K562 (cell line): ENCODE data around the gene CCL13. TPM values are rescaled to one million over a fixed set of nuclear protein-coding genes. Genes with fewer than 3 reads are reported as not detected.

Experiments used
- ATAC-seq: fragments of 200-7000 bp; cut with Tn5 transposase; 3 replicates; pipeline ENCODE4 v1.9.1; 2020; ENCODE audit warnings: moderate library complexity
- BruUV-seq: library from RNA; stranded (reverse); fragments of 400-500 nt; replicated peaks from 2 replicates; lab custom pipeline; 2021; lab: Mats Ljungman, UMichigan
- CTCF ChIA-PET: fragments of 300-600 bp; formaldehyde crosslinking; extraction: SDS; loops from one replicate; lab custom pipeline; 2021; ENCODE audit warnings: low intra/inter-chr PET ratio; lab: Yijun Ruan, JAX
- POLR2A ChIA-PET: fragments of 300-600, 350-650 bp; sonication (Branson Sonifier 250); formaldehyde crosslinking; extraction: SDS; loops from one replicate; lab custom pipeline; 2021; ENCODE audit warnings: antibody characterized with exemption, inconsistent platforms; lab: Yijun Ruan, JAX
- DNase-seq, 4 experiments: peaks; one replicate each; pipeline versions ENCODE4 v3.0.0 to v3.0.0-alpha.2; 2011 to 2018; ENCODE audit warnings: low spot score in 3 of 4, mixed read lengths in 3 of 4; ENCODE audit errors: extremely low read depth in 1 of 4
- FAIRE-seq: peaks from 2 replicates; lab custom pipeline; 2011; peaks lifted over from hg19 to GRCh38; lab: Jason Lieb, UNC
- H2AFZ ChIP-seq: 2 replicates; pipeline ENCODE4 v1.6.0; 2011; ENCODE audit warnings: low read depth, low read length, control low read depth, inconsistent platforms
- H3K27ac ChIP-seq: fragments of 200-600 bp; 3 replicates; pipeline ENCODE4 v1.8.0; 2011; ENCODE audit warnings: low read depth, mild to moderate bottlenecking, control low read depth, inconsistent platforms, low read length, moderate library complexity, mixed read lengths; ENCODE audit errors: extremely low read depth
- H3K27me3 ChIP-seq, 2 experiments: fragments of 300-600 bp in 1 of 2; 2 replicates in 1 of 2; 3 replicates in 1 of 2; pipeline versions ENCODE4 v1.6.0 to v1.8.0; 2011; ENCODE audit warnings: inconsistent platforms in 2 of 2, low read length in 2 of 2, mild to moderate bottlenecking in 1 of 2, mixed read lengths in 1 of 2, moderate library complexity in 1 of 2; ENCODE audit not compliant: control insufficient read depth in 2 of 2, insufficient read depth in 2 of 2
- H3K36me3 ChIP-seq: fragments of 300-600 bp; 3 replicates; pipeline ENCODE4 v1.8.0; 2011; ENCODE audit warnings: mild to moderate bottlenecking, low read length, inconsistent platforms; ENCODE audit not compliant: control insufficient read depth, insufficient read depth
- H3K4me1 ChIP-seq, 2 experiments: fragments of 200-600 bp in 1 of 2; replicated peaks in 1 of 2; 2 replicates in 1 of 2; 3 replicates in 1 of 2; pipeline versions ENCODE4 v1.5.1 to v1.8.0; 2011; ENCODE audit warnings: inconsistent platforms in 2 of 2, low read length in 2 of 2, mild to moderate bottlenecking in 1 of 2, mixed read lengths in 1 of 2, moderate library complexity in 1 of 2; ENCODE audit not compliant: control insufficient read depth in 2 of 2, insufficient read depth in 2 of 2
- H3K4me2 ChIP-seq: 2 replicates; pipeline ENCODE4 v1.6.1; 2011; ENCODE audit warnings: low read length, control low read depth, inconsistent platforms, mixed read lengths; ENCODE audit not compliant: insufficient read depth
- H3K4me3 ChIP-seq: fragments of 200-600 bp; sonication (generic), shearing (Covaris generic); 2 replicates; pipeline ENCODE4 v1.5.1; 2016; ENCODE audit warnings: control low read depth, inconsistent platforms
- H3K79me2 ChIP-seq: fragments of 200-600 bp; 3 replicates; pipeline ENCODE4 v1.8.0; 2011; ENCODE audit warnings: low read length, inconsistent platforms; ENCODE audit not compliant: control insufficient read depth, insufficient read depth
- H3K9ac ChIP-seq, 2 experiments: 2 replicates each; pipeline versions ENCODE4 v1.6.0 to v1.6.1; 2011; ENCODE audit warnings: low read depth in 2 of 2, low read length in 2 of 2, control low read depth in 1 of 2, inconsistent platforms in 1 of 2, mild to moderate bottlenecking in 1 of 2, mixed read lengths in 1 of 2; ENCODE audit not compliant: insufficient read depth in 1 of 2
- H3K9me1 ChIP-seq: one replicate; pipeline ENCODE4 v1.6.0; 2011; ENCODE audit warnings: inconsistent platforms, mild to moderate bottlenecking, low read length, moderate library complexity; ENCODE audit not compliant: control insufficient read depth, insufficient read depth
- H3K9me3 ChIP-seq: replicated peaks from 2 replicates; pipeline ENCODE4 v1.5.1; 2011; ENCODE audit warnings: low read depth, low read length, inconsistent platforms; ENCODE audit not compliant: control insufficient read depth, insufficient read depth
- H4K20me1 ChIP-seq: replicated peaks from 2 replicates; pipeline ENCODE4 v1.6.1; 2011; ENCODE audit warnings: low read length, inconsistent platforms, mixed read lengths; ENCODE audit not compliant: control insufficient read depth, insufficient read depth
- ARID2 ChIP-seq: fragments of 450-650 bp; IDR thresholded peaks from 2 replicates; pipeline ENCODE4 v1.6.1; 2017; ENCODE audit warnings: antibody characterized with exemption, mild to moderate bottlenecking
- BRD9 ChIP-seq: fragments of 450-650 bp; IDR thresholded peaks from 2 replicates; pipeline ENCODE4 v1.6.1; 2018; ENCODE audit warnings: low read depth; ENCODE audit not compliant: partially characterized antibody
- CC2D1A ChIP-seq: fragments of 450-650 bp; IDR thresholded peaks from 2 replicates; pipeline ENCODE4 v1.6.1; 2017; ENCODE audit warnings: mild to moderate bottlenecking
- ILK ChIP-seq: fragments of 450-650 bp; IDR thresholded peaks from 2 replicates; pipeline ENCODE4 v1.6.1; 2016; ENCODE audit warnings: missing genetic modification characterization, low read depth, mild to moderate bottlenecking, missing compliant biosample characterization, moderate library complexity, borderline replicate concordance
- MAFG ChIP-seq: fragments of 450-650 bp; conservative IDR thresholded peaks from 2 replicates; pipeline ENCODE4 v1.6.1; 2016; ENCODE audit warnings: missing genetic modification characterization, missing compliant biosample characterization
- RHOXF2B ChIP-seq: fragments of 250-450 bp; sonication (Bioruptor Pico); conservative IDR thresholded peaks from 2 replicates; pipeline ENCODE4 v1.5.1; 2021
- SAFB2 ChIP-seq: fragments of 200-400 bp; formaldehyde crosslinking; IDR thresholded peaks from 2 replicates; pipeline ENCODE4 v1.6.1; 2018; ENCODE audit warnings: borderline replicate concordance, low read length, low read depth, moderate library complexity; ENCODE audit not compliant: severe bottlenecking
- SPI1 ChIP-seq: IDR thresholded peaks from 2 replicates; pipeline ENCODE4 v1.6.1; 2011; ENCODE audit warnings: low read depth, low read length, control low read depth, borderline replicate concordance
- USF1 ChIP-seq: sonication (generic); formaldehyde crosslinking; IDR thresholded peaks from 2 replicates; pipeline ENCODE4 v1.9.0; 2022; ENCODE audit warnings: mild to moderate bottlenecking, missing genetic modification reagents
- ZNF316 ChIP-seq: fragments of 450-650 bp; IDR thresholded peaks from 2 replicates; pipeline ENCODE4 v1.6.1; 2016
- ZNF57 ChIP-seq: fragments of 450-650 bp; formaldehyde crosslinking; IDR thresholded peaks from 2 replicates; pipeline ENCODE4 v1.4.0; 2020; ENCODE audit warnings: mild to moderate bottlenecking, moderate library complexity
- WGBS: fragments of 100-300 bp; shearing (Covaris generic); methylation state at CpG from one replicate; pipeline ENCODE4 v1.1.6; 2016; ENCODE audit warnings: low coverage, mixed read lengths; ENCODE audit not compliant: insufficient coverage; ENCODE audit errors: missing lambda C conversion rate; 5-methylcytosine and 5-hydroxymethylcytosine counted together
- in situ Hi-C: fragments of 300-500 bp; cut with MboI; formaldehyde crosslinking; loops from 4 replicates; pipeline ENCODE4 v1.15.0; 2018; ENCODE audit warnings: inconsistent platforms, mixed read lengths
- intact Hi-C: fragments of 100-400 bp; cut with micrococcal nuclease; formaldehyde crosslinking; loops from 2 replicates; pipeline ENCODE4 v1.14.2; 2022
- polyA plus RNA-seq, 8 experiments: library from polyadenylated mRNA; depleted of rRNA in 4 of 8; stranded (reverse) in 5 of 8; unstranded in 3 of 8; fragments of >200 nt; fragmentation: Nextera tagmentation in 2 of 8; fragmentation: Illumina TruSeq in 1 of 8; extraction: Ambion mirVana in 2 of 8; extraction: Trizol in 1 of 8; gene quantifications; 2 replicates each; pipeline versions ENCODE4 v1.2.1 to v1.2.3, GENCODE V29; 2011 to 2014; ENCODE audit warnings: inconsistent platforms in 1 of 8, missing spikeins in 1 of 8
- total RNA-seq, 7 experiments: library from RNA; depleted of rRNA in 6 of 7; stranded (reverse); fragments of >200 nt in 6 of 7; fragmentation: Illumina TruSeq in 2 of 7; extraction: Trizol in 2 of 7; gene quantifications; 2 replicates each; pipeline versions ENCODE4 v1.2.1 to v1.2.3, GENCODE V29; 2011 to 2021; ENCODE audit warnings: low replicate concordance in 1 of 7
- TF ChIP-seq, protein P1 (sequence below): fragments of 250-450 bp; sonication (Bioruptor Pico); IDR thresholded peaks from 2 replicates; pipeline ENCODE4 v1.4.0; 2020; ENCODE audit warnings: mild to moderate bottlenecking, moderate library complexity

Gene CCL13
- total and polyA plus RNA-seq, 9 of the 15 experiments (the other 6 are each of a cell fraction or from before 2014, with no cell fraction given), result not detected

DNA sequence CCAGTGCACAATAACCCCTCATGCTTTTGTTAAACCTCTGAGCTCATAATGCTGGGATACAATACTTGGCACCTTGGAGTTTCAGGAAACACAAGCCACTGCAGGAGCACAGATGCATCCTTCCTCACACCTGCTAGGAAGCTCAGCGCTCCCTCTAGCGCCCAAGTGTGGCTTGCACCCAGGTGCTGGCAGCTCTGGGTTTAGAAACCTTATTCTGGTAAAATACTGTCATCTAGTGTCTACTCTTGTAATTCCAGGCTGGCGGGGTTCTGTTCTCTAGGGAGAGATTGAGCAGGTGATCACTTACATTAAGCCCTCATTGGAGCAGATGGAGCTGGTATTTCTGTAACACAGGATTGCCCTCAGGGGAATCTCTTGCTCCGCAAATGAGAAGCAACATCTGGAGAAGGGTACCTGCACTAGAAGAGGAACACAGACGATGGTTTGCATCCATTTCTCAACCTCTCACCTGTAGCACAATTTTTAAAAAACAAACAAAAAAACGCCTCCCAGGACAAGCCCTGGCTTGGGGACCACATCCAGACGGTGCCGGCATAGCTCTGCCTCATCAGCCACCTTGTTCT lies 5.3 kb downstream of the CCL13 start (continued):
- TF ChIP-seq, protein P1, sequence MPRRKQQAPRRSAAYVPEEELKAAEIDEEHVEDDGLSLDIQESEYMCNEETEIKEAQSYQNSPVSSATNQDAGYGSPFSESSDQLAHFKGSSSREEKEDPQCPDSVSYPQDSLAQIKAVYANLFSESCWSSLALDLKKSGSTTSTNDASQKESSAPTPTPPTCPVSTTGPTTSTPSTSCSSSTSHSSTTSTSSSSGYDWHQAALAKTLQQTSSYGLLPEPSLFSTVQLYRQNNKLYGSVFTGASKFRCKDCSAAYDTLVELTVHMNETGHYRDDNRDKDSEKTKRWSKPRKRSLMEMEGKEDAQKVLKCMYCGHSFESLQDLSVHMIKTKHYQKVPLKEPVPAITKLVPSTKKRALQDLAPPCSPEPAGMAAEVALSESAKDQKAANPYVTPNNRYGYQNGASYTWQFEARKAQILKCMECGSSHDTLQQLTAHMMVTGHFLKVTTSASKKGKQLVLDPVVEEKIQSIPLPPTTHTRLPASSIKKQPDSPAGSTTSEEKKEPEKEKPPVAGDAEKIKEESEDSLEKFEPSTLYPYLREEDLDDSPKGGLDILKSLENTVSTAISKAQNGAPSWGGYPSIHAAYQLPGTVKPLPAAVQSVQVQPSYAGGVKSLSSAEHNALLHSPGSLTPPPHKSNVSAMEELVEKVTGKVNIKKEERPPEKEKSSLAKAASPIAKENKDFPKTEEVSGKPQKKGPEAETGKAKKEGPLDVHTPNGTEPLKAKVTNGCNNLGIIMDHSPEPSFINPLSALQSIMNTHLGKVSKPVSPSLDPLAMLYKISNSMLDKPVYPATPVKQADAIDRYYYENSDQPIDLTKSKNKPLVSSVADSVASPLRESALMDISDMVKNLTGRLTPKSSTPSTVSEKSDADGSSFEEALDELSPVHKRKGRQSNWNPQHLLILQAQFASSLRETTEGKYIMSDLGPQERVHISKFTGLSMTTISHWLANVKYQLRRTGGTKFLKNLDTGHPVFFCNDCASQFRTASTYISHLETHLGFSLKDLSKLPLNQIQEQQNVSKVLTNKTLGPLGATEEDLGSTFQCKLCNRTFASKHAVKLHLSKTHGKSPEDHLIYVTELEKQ (CRISPR knock-in tag), result no peak
- peak; percentile 89 for TF ChIP-seq ARID2
- peak; percentile 34; the same call in 1 of the 2 replicates for TF ChIP-seq CC2D1A
- TF ChIP-seq ZNF316, result no peak
- TF ChIP-seq MAFG (tag), result no peak

GRCh38 chr17:34363183-34363661 lies 6.9 kb downstream of the CCL13 start, which contains the start of gene CCL1:
Gene CCL1, minus strand, starts transcription at chr17:34363233. Its CDS starts 72 bp downstream, at chr17:34363161.
- no peak for ATAC-seq
- TF ChIP-seq ILK (tag), result no peak
- peak; percentile 17; the same call in 1 of the 2 replicates for TF ChIP-seq SPI1
- no peak for TF ChIP-seq ZNF57 (CRISPR knock-in tag)
- no peak for TF ChIP-seq USF1 (CRISPR knock-in tag)
- no peak for TF ChIP-seq SAFB2
- no peak for TF ChIP-seq RHOXF2B
- no peak for TF ChIP-seq BRD9
- ChIA-PET CTCF (interaction anchor here (10.2 kb wide), 1 partner anchor 164 kb away, joined by 214 read pairs; no protein-coding TSS in a partner anchor), POLR2A (interaction anchor here (0.7 kb wide), 1 partner anchor 125 kb away, joined by 3 read pairs; no protein-coding TSS in a partner anchor)
- Histone ChIP-seq H3K4me2 (no peak within 1 kb of the TSS), H4K20me1 (no peaks in the 10 kb centered on the region), H3K9ac (no peak within 1 kb of the TSS), H3K4me3 (no peak within 1 kb of the TSS), H3K79me2 (no peaks in the 10 kb centered on the region), H3K27me3 (peaks cover 0 to 6% of the 10 kb centered on the region in 2 experiments; a peak in 2 of 5 replicates), H3K9me1 (no peaks in the 10 kb centered on the region), H3K27ac (no peak within 1 kb of the TSS), H2AFZ (no peak within 1 kb of the TSS; the same call in 1 of the 2 replicates), H3K36me3 (no peaks in the 10 kb centered on the region), H3K4me1 (no peaks in the 10 kb centered on the region; a peak in 1 of 5 replicates), H3K9me3 (no peaks in the 10 kb centered on the region)
- WGBS, result 7% methylated on average over 5 of the region's 5 CpGs
- no peak for DNase-seq
- BruUV-seq, result no TSS peak
- no peak for FAIRE-seq
- in situ Hi-C loops (loop anchor here (5.0 kb wide), 1 partner anchor 161 kb away; no protein-coding TSS in a partner anchor), intact Hi-C loops (loop anchor here (5.0 kb wide), 1 partner anchor 46 kb away; the partner anchor contains the start of gene CCL8)
